ENCODE data around the gene NBDY. TPM values are rescaled to one million over a fixed set of nuclear protein-coding genes. Genes with fewer than 3 reads are reported as not detected.
"Not testable (repeated sequence)": the region's sequence is repeated elsewhere in the genome, so short reads cannot be mapped to it uniquely, and the experiment has no call there.

The NBDY gene
- total and polyA plus RNA-seq, 2 of the 13 experiments (the other 11 are each of a cell fraction or from before 2014, with no cell fraction given), result 1.4 to 1.7 TPM

DNA sequence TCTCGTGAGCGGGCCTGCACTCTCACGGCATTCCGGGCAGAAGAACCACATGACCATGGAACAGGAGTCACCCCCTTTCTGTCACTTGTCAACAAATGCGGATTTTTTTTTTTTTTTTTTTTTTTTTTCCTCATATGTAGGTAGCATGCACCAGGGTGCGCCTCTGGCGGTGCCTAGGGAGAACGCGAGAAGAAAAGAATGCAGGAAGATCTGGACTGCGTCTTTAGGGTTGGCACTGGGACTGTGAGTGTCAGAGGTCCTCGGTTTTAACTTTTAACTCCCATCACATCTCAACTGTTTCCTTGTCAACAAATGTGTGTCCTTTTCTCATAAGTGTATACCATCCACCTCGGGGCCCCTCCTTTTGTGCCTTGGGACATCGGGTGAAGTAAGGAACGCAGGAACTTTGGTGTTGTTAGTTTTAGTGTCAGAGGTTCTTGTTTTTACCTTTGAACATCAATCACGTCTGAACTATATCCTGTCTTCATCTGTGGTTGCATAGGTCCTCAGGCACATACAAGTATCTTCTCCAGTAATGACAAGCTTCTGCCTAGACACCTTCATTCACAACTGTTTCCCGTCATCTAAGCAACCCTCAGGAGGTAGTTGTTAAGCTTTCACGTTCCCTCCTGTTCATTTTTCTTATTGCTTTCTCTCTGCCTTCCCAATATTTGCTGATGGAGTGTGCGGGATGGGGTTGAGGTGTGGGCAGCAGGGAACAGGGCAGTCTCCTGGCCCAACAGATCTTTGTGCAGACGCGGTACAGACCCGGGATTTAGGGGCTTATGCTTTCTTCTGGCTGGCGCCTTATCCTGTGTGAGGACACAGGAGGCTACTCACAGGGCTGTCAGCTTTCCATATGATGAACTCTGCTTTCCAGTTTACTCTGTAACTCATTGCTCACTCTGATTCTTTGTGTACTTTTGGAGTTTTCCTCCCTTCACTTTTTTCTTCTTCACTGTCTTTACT lies 51.9 kb downstream of the NBDY start:
- H3K79me2 ChIP-seq (ENCODE audit: insufficient read depth, low read length); FAIRE-seq; DNase-seq (ENCODE audit: low spot score); BruUV-seq (replicated peaks); H3K9ac ChIP-seq (ENCODE audit: insufficient read depth, low read depth, low read length); H3K4me2 ChIP-seq (ENCODE audit: low read depth, low read length); H3K4me3 ChIP-seq (replicated peaks in 1 of 3; ENCODE audit: insufficient read depth in 1 of 3, low read depth in 2 of 3, low read length in 3 of 3); intact Hi-C loops (cut with micrococcal nuclease; ENCODE audit: unreplicated experiment); H3K27me3 ChIP-seq (ENCODE audit: control insufficient read depth in 1 of 2, insufficient read depth in 2 of 2, low read length in 2 of 2); CTCF ChIA-PET (ENCODE audit: low intra/inter-chr PET ratio, low total read pairs); POLR2A ChIA-PET; H3K27ac ChIP-seq (ENCODE audit: extremely low read length, insufficient read depth, low read length); H3K9me3 ChIP-seq (ENCODE audit: low read length); H3K36me3 ChIP-seq (replicated peaks in 1 of 2; ENCODE audit: control insufficient read depth in 1 of 2, insufficient read depth in 2 of 2, low read length in 2 of 2); in situ Hi-C loops (cut with HindIII; ENCODE audit: extremely low pct_ligation_motif_present, low pct_unique_long_range_greater_than_20kb); H4K20me1 ChIP-seq (ENCODE audit: insufficient read depth, low read length); ATAC-seq; H2AFZ ChIP-seq (ENCODE audit: low read length): not testable (repeated sequence)
- H3K4me1 ChIP-seq (ENCODE audit: insufficient read depth, low read length), result peaks cover 20% of the 10 kb centered on the region
- WGBS (ENCODE audit: low lambda C conversion rate), result 63% methylated on average over 13 of the region's 22 CpGs

DNA sequence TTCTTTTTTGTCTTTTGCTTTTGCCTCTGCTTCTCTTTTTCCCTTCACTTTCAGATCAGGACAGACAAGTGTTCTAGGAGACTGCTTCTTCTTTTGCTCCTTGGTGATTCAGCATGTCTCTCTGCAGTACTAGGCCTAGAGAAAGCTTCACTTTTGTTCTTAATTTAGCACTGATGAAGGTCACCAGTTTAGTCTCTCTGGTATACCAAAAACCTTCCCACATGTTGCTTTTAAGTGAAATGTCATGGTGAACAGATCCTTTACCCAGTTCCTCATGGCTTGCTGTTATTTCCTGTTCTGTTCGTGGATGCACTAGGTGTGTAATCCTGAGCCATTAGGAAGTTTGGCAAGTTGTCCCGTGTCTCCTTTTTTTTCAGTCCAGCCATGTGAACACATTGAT lies 53.3 kb downstream of the NBDY start:
- Histone ChIP-seq H3K27me3 (ENCODE audit: control insufficient read depth in 1 of 2, insufficient read depth in 2 of 2, low read length in 2 of 2) (no peaks in the 10 kb centered on the region), H2AFZ (ENCODE audit: low read length) (no peak overlapping the region), H3K4me1 (ENCODE audit: insufficient read depth, low read length) (peaks cover 28% of the 10 kb centered on the region), H3K36me3 (replicated peaks in 1 of 2; ENCODE audit: control insufficient read depth in 1 of 2, insufficient read depth in 2 of 2, low read length in 2 of 2) (no peaks in the 10 kb centered on the region), H3K79me2 (ENCODE audit: insufficient read depth, low read length) (no peaks in the 10 kb centered on the region), H3K9ac (ENCODE audit: insufficient read depth, low read depth, low read length) (no peak overlapping the region), H3K27ac (ENCODE audit: extremely low read length, insufficient read depth, low read length) (no peak overlapping the region), H3K4me2 (ENCODE audit: low read depth, low read length) (no peak overlapping the region), H3K9me3 (ENCODE audit: low read length) (no peaks in the 10 kb centered on the region), H3K4me3 (replicated peaks in 1 of 3; ENCODE audit: insufficient read depth in 1 of 3, low read depth in 2 of 3, low read length in 3 of 3) (no peak overlapping the region), H4K20me1 (ENCODE audit: insufficient read depth, low read length) (no peaks in the 10 kb centered on the region)
- BruUV-seq (replicated peaks), result no TSS peak
- intact Hi-C loops (cut with micrococcal nuclease; ENCODE audit: unreplicated experiment), result no loop called here
- no peak for DNase-seq (ENCODE audit: low spot score)
- ChIA-PET CTCF (ENCODE audit: low intra/inter-chr PET ratio, low total read pairs) (no interaction called here), POLR2A (no interaction called here)
- 81% methylated on average over 2 of the region's 2 CpGs for WGBS (ENCODE audit: low lambda C conversion rate)
- in situ Hi-C loops (cut with HindIII; ENCODE audit: extremely low pct_ligation_motif_present, low pct_unique_long_range_greater_than_20kb), result no loop called here
- FAIRE-seq, result no peak
- no peak for ATAC-seq
- TF ChIP-seq, protein P1, sequence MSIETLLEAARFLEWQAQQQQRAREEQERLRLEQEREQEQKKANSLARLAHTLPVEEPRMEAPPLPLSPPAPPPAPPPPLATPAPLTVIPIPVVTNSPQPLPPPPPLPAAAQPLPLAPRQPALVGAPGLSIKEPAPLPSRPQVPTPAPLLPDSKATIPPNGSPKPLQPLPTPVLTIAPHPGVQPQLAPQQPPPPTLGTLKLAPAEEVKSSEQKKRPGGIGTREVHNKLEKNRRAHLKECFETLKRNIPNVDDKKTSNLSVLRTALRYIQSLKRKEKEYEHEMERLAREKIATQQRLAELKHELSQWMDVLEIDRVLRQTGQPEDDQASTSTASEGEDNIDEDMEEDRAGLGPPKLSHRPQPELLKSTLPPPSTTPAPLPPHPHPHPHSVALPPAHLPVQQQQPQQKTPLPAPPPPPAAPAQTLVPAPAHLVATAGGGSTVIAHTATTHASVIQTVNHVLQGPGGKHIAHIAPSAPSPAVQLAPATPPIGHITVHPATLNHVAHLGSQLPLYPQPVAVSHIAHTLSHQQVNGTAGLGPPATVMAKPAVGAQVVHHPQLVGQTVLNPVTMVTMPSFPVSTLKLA (IDR thresholded peaks at IDR 0.05), result no peak
- TF ChIP-seq MEF2D (CRISPR knock-in tag; IDR thresholded peaks at IDR 0.05) (no peak), BCL6 (CRISPR knock-in tag; IDR thresholded peaks at IDR 0.05) (no peak), ISL2 (CRISPR knock-in tag; IDR thresholded peaks at IDR 0.05) (no peak), TBX2 (CRISPR knock-in tag; IDR thresholded peaks at IDR 0.05; ENCODE audit: borderline replicate concordance) (no peak), ZNF614 (CRISPR knock-in tag; IDR thresholded peaks at IDR 0.05; ENCODE audit: borderline replicate concordance) (no peak), NCOA1 (CRISPR knock-in tag; IDR thresholded peaks at IDR 0.05) (no peak), ZNF274 (CRISPR knock-in tag; IDR thresholded peaks at IDR 0.05) (no peak), NR2C2 (CRISPR knock-in tag; IDR thresholded peaks at IDR 0.05; ENCODE audit: borderline replicate concordance) (no peak)
- TF ChIP-seq, protein P2, sequence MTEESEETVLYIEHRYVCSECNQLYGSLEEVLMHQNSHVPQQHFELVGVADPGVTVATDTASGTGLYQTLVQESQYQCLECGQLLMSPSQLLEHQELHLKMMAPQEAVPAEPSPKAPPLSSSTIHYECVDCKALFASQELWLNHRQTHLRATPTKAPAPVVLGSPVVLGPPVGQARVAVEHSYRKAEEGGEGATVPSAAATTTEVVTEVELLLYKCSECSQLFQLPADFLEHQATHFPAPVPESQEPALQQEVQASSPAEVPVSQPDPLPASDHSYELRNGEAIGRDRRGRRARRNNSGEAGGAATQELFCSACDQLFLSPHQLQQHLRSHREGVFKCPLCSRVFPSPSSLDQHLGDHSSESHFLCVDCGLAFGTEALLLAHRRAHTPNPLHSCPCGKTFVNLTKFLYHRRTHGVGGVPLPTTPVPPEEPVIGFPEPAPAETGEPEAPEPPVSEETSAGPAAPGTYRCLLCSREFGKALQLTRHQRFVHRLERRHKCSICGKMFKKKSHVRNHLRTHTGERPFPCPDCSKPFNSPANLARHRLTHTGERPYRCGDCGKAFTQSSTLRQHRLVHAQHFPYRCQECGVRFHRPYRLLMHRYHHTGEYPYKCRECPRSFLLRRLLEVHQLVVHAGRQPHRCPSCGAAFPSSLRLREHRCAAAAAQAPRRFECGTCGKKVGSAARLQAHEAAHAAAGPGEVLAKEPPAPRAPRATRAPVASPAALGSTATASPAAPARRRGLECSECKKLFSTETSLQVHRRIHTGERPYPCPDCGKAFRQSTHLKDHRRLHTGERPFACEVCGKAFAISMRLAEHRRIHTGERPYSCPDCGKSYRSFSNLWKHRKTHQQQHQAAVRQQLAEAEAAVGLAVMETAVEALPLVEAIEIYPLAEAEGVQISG (CRISPR knock-in tag; IDR thresholded peaks at IDR 0.05), result no peak
- TF ChIP-seq, protein P3, sequence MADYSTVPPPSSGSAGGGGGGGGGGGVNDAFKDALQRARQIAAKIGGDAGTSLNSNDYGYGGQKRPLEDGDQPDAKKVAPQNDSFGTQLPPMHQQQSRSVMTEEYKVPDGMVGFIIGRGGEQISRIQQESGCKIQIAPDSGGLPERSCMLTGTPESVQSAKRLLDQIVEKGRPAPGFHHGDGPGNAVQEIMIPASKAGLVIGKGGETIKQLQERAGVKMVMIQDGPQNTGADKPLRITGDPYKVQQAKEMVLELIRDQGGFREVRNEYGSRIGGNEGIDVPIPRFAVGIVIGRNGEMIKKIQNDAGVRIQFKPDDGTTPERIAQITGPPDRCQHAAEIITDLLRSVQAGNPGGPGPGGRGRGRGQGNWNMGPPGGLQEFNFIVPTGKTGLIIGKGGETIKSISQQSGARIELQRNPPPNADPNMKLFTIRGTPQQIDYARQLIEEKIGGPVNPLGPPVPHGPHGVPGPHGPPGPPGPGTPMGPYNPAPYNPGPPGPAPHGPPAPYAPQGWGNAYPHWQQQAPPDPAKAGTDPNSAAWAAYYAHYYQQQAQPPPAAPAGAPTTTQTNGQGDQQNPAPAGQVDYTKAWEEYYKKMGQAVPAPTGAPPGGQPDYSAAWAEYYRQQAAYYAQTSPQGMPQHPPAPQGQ (CRISPR knock-in tag; IDR thresholded peaks at IDR 0.05; ENCODE audit: borderline replicate concordance), result no peak
